GM19043 (cell line): Measurements from ENCODE around the gene C1R.
"Not testable (repeated sequence)": the region's sequence is repeated elsewhere in the genome, so short reads cannot be mapped to it uniquely, and the experiment has no call there.

ENCODE experiments used
- ATAC-seq: cut with Tn5 transposase; IDR thresholded peaks from one replicate; pipeline ENCODE4 v1.9.1; 2021; ENCODE audit warnings: low read depth; ENCODE audit not compliant: unreplicated experiment

C1R gene

GRCh38 chr12:7072035-7072434 is 20.2 kb downstream of the C1R start:
- no peak for ATAC-seq

- no peak for ATAC-seq
Measured at GRCh38 chr12:7069386-7069785, 22.9 kb downstream of the C1R start.

DNA sequence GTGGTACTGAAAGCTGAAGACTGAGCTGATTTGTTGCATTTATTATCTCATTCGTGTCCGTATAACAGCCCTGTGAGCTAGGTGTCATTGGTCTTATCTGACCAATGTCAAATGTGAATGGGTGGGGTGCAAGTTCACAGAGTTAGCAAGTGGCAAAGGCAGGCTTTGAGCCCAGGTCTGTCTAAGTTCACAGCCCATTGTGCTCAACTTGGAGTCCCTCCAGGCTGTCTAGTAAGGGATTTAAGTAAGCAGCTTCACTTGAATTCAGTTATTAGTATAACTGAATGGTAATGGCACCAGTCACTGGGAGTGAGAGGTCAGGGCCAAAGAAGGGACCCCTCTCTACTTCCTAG is 23.3 kb downstream of the C1R start:
- ATAC-seq = no peak

GRCh38 chr12:7068240-7068993 is 23.8 kb downstream of the C1R start:
- ATAC-seq = no peak

GRCh38 chr12:7067096-7067495 is 25.1 kb downstream of the C1R start:
- ATAC-seq = no peak

GRCh38 chr12:7066596-7066995 is 25.6 kb downstream of the C1R start:
- ATAC-seq = no peak

GRCh38 chr12:7065073-7065623 is 27.1 kb downstream of the C1R start:
- no peak for ATAC-seq

GRCh38 chr12:7064516-7064915 is 27.7 kb downstream of the C1R start:
- no peak for ATAC-seq

- ATAC-seq = no peak
Measured at GRCh38 chr12:7061596-7061995, 30.6 kb downstream of the C1R start.

DNA sequence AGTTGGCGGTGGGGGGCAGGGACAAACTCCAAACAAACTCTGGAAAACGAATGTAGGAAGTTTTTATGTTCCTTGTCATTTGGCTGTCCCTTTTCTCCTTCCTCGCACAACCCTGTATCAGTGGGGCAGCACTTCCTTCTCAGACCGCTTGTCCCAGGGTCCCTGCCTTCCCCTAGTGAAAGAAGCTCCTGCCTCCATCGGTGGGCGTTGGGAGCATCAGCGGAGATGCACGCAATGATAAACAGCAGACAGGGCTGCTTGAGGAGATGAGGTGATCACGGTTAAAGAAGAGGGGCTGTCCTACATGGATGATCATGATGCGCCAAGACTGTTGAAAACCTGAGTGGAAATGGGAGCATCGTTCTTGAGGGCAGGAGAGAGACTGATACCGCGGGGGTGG is 31.1 kb downstream of the C1R start:
- ATAC-seq = no peak

DNA sequence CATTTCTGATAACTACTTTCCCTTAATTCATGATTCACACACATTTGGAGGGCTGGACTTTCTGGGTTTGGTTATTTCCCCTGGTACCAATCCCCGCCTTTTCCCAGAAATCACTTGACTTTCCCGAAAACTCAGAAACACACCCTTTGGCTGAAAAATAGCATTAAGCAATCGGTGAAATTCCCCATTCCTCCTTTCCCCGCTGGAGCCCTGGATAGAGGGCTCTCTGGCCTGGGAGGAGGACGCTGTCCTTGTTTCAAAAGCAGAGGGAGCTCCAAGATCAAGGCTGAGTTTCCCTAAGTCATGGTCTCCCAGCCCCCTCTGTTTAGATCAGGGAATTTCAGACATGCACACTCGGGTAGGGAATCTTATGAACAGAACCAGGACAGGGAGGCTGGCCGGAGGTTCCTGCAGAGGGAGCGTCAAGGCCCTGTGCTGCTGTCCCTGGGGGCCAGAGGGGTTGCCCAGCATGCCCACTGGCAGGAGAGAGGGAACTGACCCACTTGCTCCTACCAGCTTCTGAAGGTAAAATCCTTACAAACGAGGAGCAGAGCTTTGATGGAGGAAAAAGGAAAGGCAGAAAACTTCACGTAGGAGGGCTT is 31.8 kb downstream of the C1R start, which contains the start of gene C1S:
C1S (plus strand) TSS at position 366 of the 602 bp plus-strand sequence. CDS start 1,195 bp downstream, outside the sequence.
- no peak for ATAC-seq

GRCh38 chr12:7059780-7060179 is 32.5 kb downstream of the C1R start:
- ATAC-seq = no peak

DNA sequence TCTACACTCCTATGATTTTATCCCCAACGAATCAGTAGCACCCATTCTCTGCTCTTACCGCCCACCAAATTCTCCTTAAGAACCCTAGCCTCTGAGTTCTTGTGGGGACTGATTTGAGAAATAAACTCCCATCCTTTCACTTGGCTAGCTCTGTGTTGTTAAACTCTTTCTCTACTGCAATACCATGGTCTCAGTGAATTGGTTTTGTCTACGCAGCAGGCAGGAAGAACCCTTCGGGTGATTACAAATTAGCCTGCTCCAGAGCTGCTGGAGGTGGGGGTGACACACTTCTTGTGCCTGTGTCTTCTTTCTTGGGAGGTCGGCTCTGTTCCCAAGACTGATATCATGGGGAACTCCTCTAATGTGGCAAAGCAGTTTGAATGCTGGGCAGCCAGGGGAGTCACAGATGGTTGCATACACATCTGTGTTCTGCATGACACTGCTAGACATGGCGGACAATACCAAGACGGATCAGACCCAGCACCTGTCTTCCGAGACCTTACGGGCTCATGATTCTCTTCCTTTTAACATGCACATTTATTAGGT is 33.3 kb downstream of the C1R start:
- ATAC-seq = no peak

DNA sequence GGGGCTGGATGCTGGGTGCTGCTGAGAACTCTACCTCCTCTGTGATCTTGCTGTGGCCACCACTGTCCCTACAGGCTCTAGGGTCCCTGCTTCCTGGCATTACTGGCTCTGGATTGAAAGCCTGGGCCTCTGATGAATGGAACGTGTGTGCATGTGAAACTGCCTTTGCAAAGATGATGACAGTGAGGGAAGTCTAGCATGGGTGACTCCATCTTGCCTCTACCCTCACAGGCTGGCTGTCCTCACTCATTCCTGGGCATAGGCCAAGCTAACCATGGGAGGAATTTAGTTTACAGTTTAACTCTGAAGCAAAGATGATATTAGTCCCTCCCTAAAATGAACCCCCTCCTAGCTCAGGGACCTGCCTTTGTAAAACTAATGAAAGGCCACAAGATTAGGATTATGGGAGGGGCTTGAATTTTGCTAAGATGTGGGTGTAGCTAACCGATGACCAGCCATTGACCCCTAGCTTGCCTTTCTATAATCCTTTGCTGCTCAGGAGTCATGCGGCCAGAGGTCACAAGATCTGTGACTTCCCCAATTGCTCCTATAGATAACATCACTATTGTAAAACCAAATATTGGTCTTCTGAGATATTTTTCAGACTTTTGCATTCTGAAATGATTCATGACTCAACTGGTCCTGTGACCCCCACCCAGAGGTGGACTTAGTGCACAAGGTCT is 33.9 kb downstream of the C1R start:
- ATAC-seq = no peak

- ATAC-seq = not testable (repeated sequence)
Measured at GRCh38 chr12:7055736-7056135, 36.5 kb downstream of the C1R start.

- ATAC-seq = no peak
Measured at GRCh38 chr12:7054925-7055324, 37.3 kb downstream of the C1R start.

- ATAC-seq = not testable (repeated sequence)
Measured at GRCh38 chr12:7049973-7050372, 42.3 kb downstream of the C1R start.

DNA sequence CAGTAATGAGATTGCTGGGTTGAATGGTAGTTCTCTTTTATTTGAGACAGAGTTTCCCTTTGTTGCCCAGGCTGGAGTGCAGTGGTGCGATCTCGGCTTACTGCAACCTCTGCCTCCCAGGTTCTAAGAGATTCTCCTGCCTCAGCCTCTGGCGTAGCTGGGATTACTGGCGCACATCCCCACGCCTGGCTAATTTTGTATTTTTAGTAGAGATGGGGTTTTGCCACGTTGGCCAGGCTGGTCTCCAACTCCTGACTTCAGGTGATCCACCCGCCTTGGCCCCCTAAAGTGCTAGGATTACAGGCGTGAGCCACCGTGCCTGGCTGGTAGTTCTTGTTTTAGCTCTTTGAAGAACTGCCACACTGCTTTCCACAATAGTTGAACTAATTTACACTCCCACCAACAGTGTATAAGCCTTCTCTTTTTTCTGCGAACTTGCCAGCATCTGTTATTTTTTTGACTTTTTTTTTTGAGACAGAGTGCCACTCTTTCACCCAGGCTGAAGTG is 42.7 kb downstream of the C1R start:
- ATAC-seq = not testable (repeated sequence)

GRCh38 chr12:7047306-7047705 is 44.9 kb downstream of the C1R start:
- no peak for ATAC-seq

DNA sequence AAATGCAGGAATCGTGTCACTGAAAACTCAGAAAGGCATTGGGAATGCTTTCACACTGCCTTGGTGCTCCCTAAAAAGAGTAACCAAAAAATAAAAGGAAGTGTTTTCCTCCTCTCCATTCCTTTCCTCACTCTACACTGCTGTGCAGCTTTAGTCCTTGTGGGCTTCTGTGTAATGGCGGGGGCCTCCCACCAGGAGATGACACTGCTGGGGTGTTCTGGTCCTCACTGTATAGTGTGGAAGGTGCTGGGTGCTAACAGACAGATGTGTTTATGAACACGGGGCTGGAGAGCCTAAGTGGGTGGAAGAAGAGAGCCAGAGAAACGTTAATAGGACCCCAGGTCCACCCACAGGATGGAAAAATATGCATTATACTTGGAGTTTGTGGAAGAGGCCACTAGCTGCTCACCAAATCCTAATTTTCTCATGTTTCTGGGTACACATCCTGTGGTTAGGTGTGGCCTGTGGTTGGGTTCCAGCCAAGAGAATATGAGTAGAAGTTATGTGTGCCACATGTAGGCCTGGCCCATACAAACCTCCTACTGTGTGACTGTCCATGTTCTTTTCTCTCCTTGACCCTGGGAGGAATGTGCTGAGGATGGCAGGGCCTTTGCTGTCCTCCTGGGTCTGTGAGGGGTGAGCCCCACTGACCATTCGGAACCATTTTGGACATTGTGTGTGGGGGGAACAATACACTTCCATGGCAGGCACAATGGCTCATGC is 45.7 kb downstream of the C1R start:
- ATAC-seq = no peak
